GM12878 (cell line): ENCODE data around the gene CALHM4. TPM values are rescaled to one million over a fixed set of nuclear protein-coding genes. Genes with fewer than 3 reads are reported as not detected.

ENCODE experiments used
- ATAC-seq: fragments of 200-7000 bp; cut with Tn5 transposase; 3 replicates; pipeline ENCODE4 v1.9.1; 2020; ENCODE audit warnings: mild to moderate bottlenecking, moderate library complexity
- BruUV-seq: library from RNA; stranded (reverse); fragments of 400-500 nt; replicated peaks from 2 replicates; lab custom pipeline; 2021; lab: Mats Ljungman, UMichigan
- CTCF ChIA-PET: fragments of 300-600 bp; sonication (Branson Sonifier 250); formaldehyde crosslinking; extraction: SDS; loops from one replicate; lab custom pipeline; 2021; ENCODE audit warnings: inconsistent platforms; lab: Yijun Ruan, JAX
- POLR2A ChIA-PET: fragments of 350-600 bp; formaldehyde crosslinking; extraction: SDS; loops from one replicate; lab custom pipeline; 2021; ENCODE audit warnings: inconsistent platforms; lab: Charles Lee
- RAD21 ChIA-PET: fragments of 300-600 bp; sonication (Branson Sonifier 250); formaldehyde crosslinking; loops from one replicate; lab custom pipeline; 2023; ENCODE audit warnings: antibody characterized with exemption; ENCODE audit not compliant: unreplicated experiment; lab: Charles Lee
- SMC1A ChIA-PET: fragments of 300-600 bp; sonication (Branson Sonifier 250); formaldehyde crosslinking; loops from one replicate; lab custom pipeline; 2023; ENCODE audit not compliant: unreplicated experiment, uncharacterized antibody; lab: Charles Lee
- DNase-seq: peaks from one replicate; pipeline ENCODE4 v3.0.0-alpha.2; 2011; ENCODE audit warnings: low read depth, low spot score
- FAIRE-seq: peaks from 3 replicates; lab custom pipeline; 2011; peaks lifted over from hg19 to GRCh38; lab: Jason Lieb, UNC
- H2AFZ ChIP-seq: 2 replicates; pipeline ENCODE4 v1.6.0; 2011; ENCODE audit warnings: low read depth, low read length, control low read depth; ENCODE audit not compliant: control insufficient read depth
- H3K27ac ChIP-seq: 2 replicates; pipeline ENCODE4 v1.5.1; 2011; ENCODE audit warnings: control low read depth; ENCODE audit not compliant: control insufficient read depth, insufficient read depth
- H3K27me3 ChIP-seq, 2 experiments: replicated peaks in 1 of 2; 2 replicates each; pipeline versions ENCODE4 v1.6.0 to v1.6.1; 2011; ENCODE audit warnings: low read length in 1 of 2; ENCODE audit not compliant: control insufficient read depth in 2 of 2, insufficient read depth in 2 of 2
- H3K36me3 ChIP-seq, 2 experiments: 2 replicates each; pipeline ENCODE4 v1.5.1; 2011; ENCODE audit warnings: low read length in 1 of 2; ENCODE audit not compliant: control insufficient read depth in 2 of 2, insufficient read depth in 2 of 2
- H3K4me1 ChIP-seq: 2 replicates; pipeline ENCODE4 v1.6.1; 2011; ENCODE audit warnings: mild to moderate bottlenecking, low read length, moderate library complexity, mixed read lengths; ENCODE audit not compliant: control insufficient read depth, insufficient read depth
- H3K4me2 ChIP-seq: 2 replicates; pipeline ENCODE4 v1.6.0; 2011; ENCODE audit warnings: control low read depth; ENCODE audit not compliant: control insufficient read depth, insufficient read depth
- H3K4me3 ChIP-seq: fragments of 200-600 bp; sonication (generic); 2 replicates; pipeline ENCODE4 v1.5.1; 2016
- H3K79me2 ChIP-seq: 2 replicates; pipeline ENCODE4 v1.6.0; 2011; ENCODE audit warnings: low read length; ENCODE audit not compliant: control insufficient read depth, insufficient read depth
- H3K9ac ChIP-seq: 2 replicates; pipeline ENCODE4 v1.8.0; 2011; ENCODE audit warnings: low read length, control low read depth, mixed read lengths; ENCODE audit not compliant: control insufficient read depth, insufficient read depth
- H3K9me3 ChIP-seq: replicated peaks from 3 replicates; pipeline ENCODE4 v1.5.1; 2011; ENCODE audit warnings: mild to moderate bottlenecking, low read length; ENCODE audit not compliant: control insufficient read depth, insufficient read depth
- H4K20me1 ChIP-seq: 2 replicates; pipeline ENCODE4 v1.6.0; 2011; ENCODE audit not compliant: control insufficient read depth, insufficient read depth
- CHD2 ChIP-seq: IDR thresholded peaks from 2 replicates; pipeline ENCODE4 v1.6.1; 2011; ENCODE audit warnings: low read depth, low read length, improper control_type of control experiment, borderline replicate concordance
- CHD4 ChIP-seq: fragments of 200-600 bp; sonication (generic); IDR thresholded peaks from 2 replicates; pipeline ENCODE4 v1.6.1; 2016; ENCODE audit warnings: mild to moderate bottlenecking
- DPF2 ChIP-seq: fragments of 450-650 bp; IDR thresholded peaks from 2 replicates; pipeline ENCODE4 v1.6.1; 2017; ENCODE audit warnings: mild to moderate bottlenecking
- EP300 ChIP-seq, 2 experiments: fragments of 150-350 bp in 1 of 2; IDR thresholded peaks; 2 replicates each; pipeline ENCODE4 v1.6.1; 2011 to 2012; ENCODE audit warnings: low read depth in 2 of 2, low read length in 2 of 2, borderline replicate concordance in 1 of 2, improper control_type of control experiment in 1 of 2, inconsistent platforms in 1 of 2; ENCODE audit not compliant: control insufficient read depth in 1 of 2
- HSF1 ChIP-seq: fragments of 150-350 bp; IDR thresholded peaks from 2 replicates; pipeline ENCODE4 v1.6.1; 2014; ENCODE audit warnings: mild to moderate bottlenecking, low read depth, low read length
- JUND ChIP-seq: IDR thresholded peaks from 2 replicates; pipeline ENCODE4 v1.6.1; 2012; ENCODE audit warnings: low read depth, mild to moderate bottlenecking, low read length, improper control_type of control experiment, moderate library complexity
- NFXL1 ChIP-seq: fragments of 450-650 bp; IDR thresholded peaks from 2 replicates; pipeline ENCODE4 v1.6.1; 2017; ENCODE audit warnings: antibody characterized with exemption, mild to moderate bottlenecking, borderline replicate concordance
- NKRF ChIP-seq: fragments of 450-650 bp; conservative IDR thresholded peaks from 2 replicates; pipeline ENCODE4 v1.6.1; 2017; ENCODE audit warnings: mild to moderate bottlenecking, moderate library complexity
- POLR2AphosphoS2 ChIP-seq: IDR thresholded peaks from 2 replicates; pipeline ENCODE4 v1.6.1; 2011; ENCODE audit warnings: low read depth, mild to moderate bottlenecking, low read length, improper control_type of control experiment, moderate library complexity
- SREBF1 ChIP-seq: IDR thresholded peaks from 2 replicates; pipeline ENCODE4 v1.6.1; 2012; ENCODE audit warnings: mild to moderate bottlenecking, low read length
- YBX1 ChIP-seq: fragments of 450-650 bp; IDR thresholded peaks from 2 replicates; pipeline ENCODE4 v1.6.1; 2016; ENCODE audit warnings: antibody characterized with exemption
- WGBS: methylation state at CpG from one replicate; pipeline ENCODE4 v1.1.6; 2016; ENCODE audit warnings: low lambda C conversion rate; ENCODE audit not compliant: insufficient replicate concordance, insufficient coverage; ENCODE audit errors: missing lambda C conversion rate; 5-methylcytosine and 5-hydroxymethylcytosine counted together
- in situ Hi-C: fragments of 300-500 bp; cut with MboI; formaldehyde crosslinking; loops from 9 replicates; pipeline ENCODE4 v1.14.3; 2018; ENCODE audit warnings: mixed read lengths
- intact Hi-C: fragments of 100-400 bp; cut with micrococcal nuclease; formaldehyde crosslinking; loops from one replicate; pipeline ENCODE4 v1.14.2; 2022; ENCODE audit not compliant: unreplicated experiment
- polyA plus RNA-seq, 11 experiments: library from polyadenylated mRNA; depleted of rRNA in 4 of 11; unstranded in 6 of 11; stranded (reverse) in 5 of 11; fragments of >200 nt; fragmentation: Nextera tagmentation in 4 of 11; fragmentation: Illumina TruSeq in 1 of 11; extraction: Ambion mirVana in 4 of 11; extraction: Trizol in 1 of 11; gene quantifications; 1 replicate in 1 of 11; 2 replicates in 10 of 11; pipeline versions ENCODE4 v1.2.1 to v1.2.3, GENCODE V29; 2011 to 2016; ENCODE audit warnings: inconsistent platforms in 2 of 11, missing spikeins in 2 of 11, low read depth in 1 of 11
- total RNA-seq, 4 experiments: library from RNA; depleted of rRNA in 3 of 4; stranded (reverse); fragments of >200 nt in 3 of 4; fragmentation: Illumina TruSeq in 1 of 4; extraction: Trizol in 1 of 4; gene quantifications; 2 replicates each; pipeline versions ENCODE4 v1.2.1 to v1.2.3, GENCODE V29; 2013 to 2021
- TF ChIP-seq, protein P1 (sequence below): IDR thresholded peaks from 2 replicates; pipeline ENCODE4 v1.6.1; 2011; ENCODE audit warnings: low read depth, low read length, improper control_type of control experiment, borderline replicate concordance
- TF ChIP-seq, protein P2 (sequence below): IDR thresholded peaks from 2 replicates; pipeline ENCODE4 v1.6.1; 2012; ENCODE audit warnings: mild to moderate bottlenecking, low read depth, low read length

CALHM4 gene
- total and polyA plus RNA-seq, 10 of the 15 experiments (the other 5 are each of a cell fraction or from before 2014, with no cell fraction given) = not detected

DNA sequence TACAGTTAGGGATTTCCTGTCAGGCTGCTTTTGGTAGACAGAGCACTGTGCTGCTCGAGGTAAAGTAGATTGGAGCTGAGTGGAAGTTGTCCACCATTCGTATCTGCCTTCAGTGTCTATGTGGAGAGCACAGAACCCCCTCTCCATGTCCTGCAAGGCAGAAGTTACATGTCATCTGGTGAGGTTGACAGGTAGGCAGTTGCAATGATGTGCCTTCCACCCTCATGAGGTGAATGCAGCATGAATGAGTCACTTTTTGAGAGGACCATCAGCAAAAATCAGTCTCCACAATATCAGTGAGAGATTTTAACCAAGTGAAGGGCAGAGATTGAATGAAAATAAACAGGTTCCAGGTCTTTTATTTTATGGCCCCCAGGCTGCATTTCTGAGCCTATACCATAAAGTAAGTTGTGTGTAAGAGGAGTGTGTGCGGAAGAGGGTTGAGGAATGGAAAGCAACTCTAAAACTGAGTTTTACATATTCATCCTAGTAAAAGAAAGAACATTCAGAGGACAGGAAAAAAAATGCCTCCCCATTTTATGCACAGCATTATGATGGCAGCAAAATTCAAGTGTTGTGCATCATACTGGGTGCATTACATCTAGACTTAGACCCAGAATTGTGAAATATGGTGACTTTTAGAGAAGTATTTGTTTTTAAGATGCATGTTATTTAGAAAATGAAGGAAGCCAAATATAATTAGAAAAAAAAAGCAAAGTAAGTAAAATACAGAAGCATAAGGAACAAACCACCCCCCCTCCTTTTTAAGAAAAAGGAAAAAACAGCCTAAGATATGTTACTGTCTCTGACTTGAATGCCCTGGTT lies 23.9 kb upstream of the CALHM4 start (continued):
- TF ChIP-seq HSF1 (no peak), CHD4 (no peak), JUND (no peak), YBX1 (no peak)
- TF ChIP-seq, protein P1, sequence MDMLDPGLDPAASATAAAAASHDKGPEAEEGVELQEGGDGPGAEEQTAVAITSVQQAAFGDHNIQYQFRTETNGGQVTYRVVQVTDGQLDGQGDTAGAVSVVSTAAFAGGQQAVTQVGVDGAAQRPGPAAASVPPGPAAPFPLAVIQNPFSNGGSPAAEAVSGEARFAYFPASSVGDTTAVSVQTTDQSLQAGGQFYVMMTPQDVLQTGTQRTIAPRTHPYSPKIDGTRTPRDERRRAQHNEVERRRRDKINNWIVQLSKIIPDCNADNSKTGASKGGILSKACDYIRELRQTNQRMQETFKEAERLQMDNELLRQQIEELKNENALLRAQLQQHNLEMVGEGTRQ = no peak

DNA sequence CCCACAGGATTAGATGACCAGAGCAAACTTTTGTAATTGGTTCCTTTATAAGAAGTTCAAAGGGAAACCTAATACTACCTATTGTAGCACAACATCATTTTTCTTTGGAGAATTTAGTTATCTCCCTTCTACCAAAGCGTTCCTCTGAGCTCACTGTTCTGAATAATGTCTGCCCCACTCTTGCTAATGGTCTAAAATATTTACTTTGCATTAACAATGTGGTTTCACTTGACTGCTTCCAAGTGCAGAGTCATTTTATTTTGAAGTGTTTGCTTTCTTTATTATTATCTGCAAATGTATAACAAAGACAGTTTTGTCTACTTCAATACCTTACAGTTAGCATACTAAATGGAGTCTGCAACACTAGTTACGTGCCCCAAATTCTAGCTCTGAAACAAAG lies 23.1 kb upstream of the CALHM4 start:
- ChIA-PET RAD21 (interaction anchor here (0.8 to 1.5 kb wide), 5 partner anchors 137 to 262 kb away, joined by 3 to 8 read pairs (median 4); no protein-coding TSS in a partner anchor), POLR2A (no interaction called here), SMC1A (interaction anchor here (0.9 to 1.3 kb wide), 7 partner anchors 12 to 242 kb away, joined by 3 to 9 read pairs (median 4); no protein-coding TSS in a partner anchor), CTCF (interaction anchor here (0.7 to 1.5 kb wide), 8 partner anchors 10 to 261 kb away, joined by 3 to 16 read pairs (median 4); no protein-coding TSS in a partner anchor)
- DNase-seq (no peak), ATAC-seq (no peak), FAIRE-seq (no peak)
- no peak overlapping the region for H3K4me3 ChIP-seq
- H3K36me3 ChIP-seq = no peaks in the 10 kb centered on the region
- WGBS = 15% methylated on average over 2 of the region's 2 CpGs
- H3K4me2 ChIP-seq = no peak overlapping the region
- in situ Hi-C loops (loop anchor here (5.0 kb wide), 1 partner anchor 253 kb away; the partner anchor contains the start of gene TSPYL1), intact Hi-C loops (loop anchor here (5.0 kb wide), 2 partner anchors 313 to 317 kb away; no protein-coding TSS in a partner anchor)
- no peak overlapping the region for H3K9ac ChIP-seq
- no peaks in the 10 kb centered on the region for H3K9me3 ChIP-seq
- no peak overlapping the region for H2AFZ ChIP-seq
- no peaks in the 10 kb centered on the region for H3K4me1 ChIP-seq
- H4K20me1 ChIP-seq = no peaks in the 10 kb centered on the region
- BruUV-seq = no TSS peak
- H3K27ac ChIP-seq = no peak overlapping the region
- peaks cover 2 to 3% of the 10 kb centered on the region in 2 experiments; a peak in 2 of 4 replicates for H3K27me3 ChIP-seq
- no peaks in the 10 kb centered on the region for H3K79me2 ChIP-seq
- no peak for TF ChIP-seq CHD2
- no peak for TF ChIP-seq SREBF1
- TF ChIP-seq POLR2AphosphoS2 = no peak
- TF ChIP-seq NFXL1 = no peak
- TF ChIP-seq, protein P2, sequence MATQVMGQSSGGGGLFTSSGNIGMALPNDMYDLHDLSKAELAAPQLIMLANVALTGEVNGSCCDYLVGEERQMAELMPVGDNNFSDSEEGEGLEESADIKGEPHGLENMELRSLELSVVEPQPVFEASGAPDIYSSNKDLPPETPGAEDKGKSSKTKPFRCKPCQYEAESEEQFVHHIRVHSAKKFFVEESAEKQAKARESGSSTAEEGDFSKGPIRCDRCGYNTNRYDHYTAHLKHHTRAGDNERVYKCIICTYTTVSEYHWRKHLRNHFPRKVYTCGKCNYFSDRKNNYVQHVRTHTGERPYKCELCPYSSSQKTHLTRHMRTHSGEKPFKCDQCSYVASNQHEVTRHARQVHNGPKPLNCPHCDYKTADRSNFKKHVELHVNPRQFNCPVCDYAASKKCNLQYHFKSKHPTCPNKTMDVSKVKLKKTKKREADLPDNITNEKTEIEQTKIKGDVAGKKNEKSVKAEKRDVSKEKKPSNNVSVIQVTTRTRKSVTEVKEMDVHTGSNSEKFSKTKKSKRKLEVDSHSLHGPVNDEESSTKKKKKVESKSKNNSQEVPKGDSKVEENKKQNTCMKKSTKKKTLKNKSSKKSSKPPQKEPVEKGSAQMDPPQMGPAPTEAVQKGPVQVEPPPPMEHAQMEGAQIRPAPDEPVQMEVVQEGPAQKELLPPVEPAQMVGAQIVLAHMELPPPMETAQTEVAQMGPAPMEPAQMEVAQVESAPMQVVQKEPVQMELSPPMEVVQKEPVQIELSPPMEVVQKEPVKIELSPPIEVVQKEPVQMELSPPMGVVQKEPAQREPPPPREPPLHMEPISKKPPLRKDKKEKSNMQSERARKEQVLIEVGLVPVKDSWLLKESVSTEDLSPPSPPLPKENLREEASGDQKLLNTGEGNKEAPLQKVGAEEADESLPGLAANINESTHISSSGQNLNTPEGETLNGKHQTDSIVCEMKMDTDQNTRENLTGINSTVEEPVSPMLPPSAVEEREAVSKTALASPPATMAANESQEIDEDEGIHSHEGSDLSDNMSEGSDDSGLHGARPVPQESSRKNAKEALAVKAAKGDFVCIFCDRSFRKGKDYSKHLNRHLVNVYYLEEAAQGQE = no peak
- TF ChIP-seq DPF2 = no peak
- TF ChIP-seq EP300 (IDR thresholded peaks at IDR 0.05; ENCODE audit: borderline replicate concordance in 1 of 2, control insufficient read depth in 1 of 2, low read depth in 2 of 2, low read length in 2 of 2) = no peak
- no peak for TF ChIP-seq NKRF
- no peak for TF ChIP-seq CHD4
